NCI-H69 (cell line): ENCODE measurements around the gene PGRMC2.
"Not testable (repeated sequence)": the region's sequence is repeated elsewhere in the genome, so short reads cannot be mapped to it uniquely, and the experiment has no call there.

Experiments used
- DNase-seq: peaks from one replicate; lab custom pipeline; 2025; lab: John Stamatoyannopoulos, UW

The PGRMC2 gene

DNA sequence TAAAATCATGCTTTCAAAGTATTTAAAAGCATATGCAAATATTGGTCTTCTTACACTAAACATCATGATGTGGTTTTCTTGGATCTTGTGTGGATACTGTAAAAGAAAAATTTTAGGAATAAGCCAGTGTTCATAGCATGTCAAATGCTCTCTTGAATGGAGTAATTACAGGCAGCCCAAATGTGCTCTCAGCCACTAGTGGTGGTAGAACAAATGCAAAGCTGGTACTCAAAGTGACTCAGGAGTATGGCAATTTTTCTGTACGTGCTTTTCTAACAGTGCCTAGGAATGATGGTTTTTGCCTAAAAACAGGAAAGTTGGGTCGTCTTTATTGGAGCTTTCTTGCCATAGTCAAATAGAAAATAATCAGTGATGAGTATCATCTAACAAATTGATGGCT, 19.9 kb downstream of the PGRMC2 start:
- DNase-seq = no peak

DNA sequence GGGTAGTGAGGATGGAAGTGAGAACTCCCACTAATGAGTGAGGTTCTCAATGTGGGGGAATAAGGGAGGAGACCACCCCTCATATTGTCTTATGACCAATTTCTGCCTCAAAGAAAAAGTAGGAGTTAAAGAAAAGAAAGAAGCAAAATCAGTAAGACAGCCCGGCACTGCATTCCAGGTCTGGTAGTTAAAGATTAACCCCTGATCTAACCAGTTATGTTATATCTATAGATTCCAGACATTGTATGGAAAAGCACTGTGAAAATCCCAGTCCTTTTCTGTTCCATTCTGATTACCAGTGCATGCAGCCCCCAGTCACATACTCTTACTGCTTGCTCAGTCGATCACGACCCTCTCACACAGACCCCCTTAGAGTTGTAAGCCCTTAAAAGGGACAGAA, 20.4 kb downstream of the PGRMC2 start:
- not testable (repeated sequence) for DNase-seq

DNA sequence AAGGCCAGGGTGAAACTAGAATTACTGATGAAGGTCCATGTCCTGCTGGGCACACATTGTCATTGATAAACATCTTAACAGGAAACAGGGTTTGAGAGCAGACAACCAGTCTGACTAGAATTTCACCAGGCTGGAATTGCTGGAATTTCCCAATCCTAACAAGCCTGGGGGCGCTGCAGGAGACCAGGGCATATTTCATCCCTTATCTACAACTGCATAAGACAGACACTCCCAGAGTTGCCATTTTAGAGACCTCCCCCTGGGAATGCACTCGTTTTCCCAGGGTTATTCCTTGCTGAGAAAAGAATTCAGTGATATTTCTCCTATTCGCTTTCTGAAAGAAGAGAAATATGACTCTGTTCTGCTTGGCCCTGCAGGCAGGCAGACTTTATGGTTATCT, 22.1 kb downstream of the PGRMC2 start:
- DNase-seq = peak; percentile 3

DNA sequence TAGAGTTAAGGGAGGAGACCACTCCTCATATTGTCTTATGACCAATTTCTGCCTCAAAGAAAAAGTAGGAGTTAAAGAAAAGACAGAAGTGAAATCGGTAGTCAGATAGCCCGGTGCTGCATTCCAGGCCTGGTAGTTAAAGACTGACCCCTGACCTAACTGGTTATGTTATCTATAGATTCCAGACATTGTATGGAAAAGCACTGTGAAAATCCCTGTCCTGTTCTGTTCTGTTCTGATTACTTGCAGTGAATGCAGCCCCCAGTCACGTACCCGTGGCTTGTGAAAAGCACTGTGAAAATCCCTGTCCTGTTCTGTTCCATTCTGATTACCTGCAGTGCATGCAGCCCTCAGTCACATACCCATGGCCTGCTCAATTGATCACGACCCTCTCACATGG, 27.7 kb downstream of the PGRMC2 start:
- DNase-seq = not testable (repeated sequence)

DNA sequence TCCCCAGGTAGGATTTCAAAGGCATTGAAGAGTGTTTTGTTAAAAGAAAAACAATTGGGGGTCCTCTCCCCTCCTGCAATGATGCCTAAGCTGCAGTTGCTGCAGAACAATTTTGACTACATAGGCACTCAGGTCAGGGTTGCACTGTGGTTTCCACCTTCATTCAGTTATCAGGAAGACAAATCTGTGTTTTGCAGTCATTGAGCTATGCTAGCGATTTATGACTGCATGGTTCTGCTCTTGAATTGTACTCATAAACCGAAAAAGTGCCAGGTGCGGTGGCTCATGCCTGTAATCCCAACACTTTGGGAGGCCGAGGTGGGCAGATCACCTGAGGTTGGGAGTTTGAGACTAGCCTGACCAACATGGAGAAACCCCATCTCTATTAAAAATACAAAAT, 29.4 kb downstream of the PGRMC2 start:
- not testable (repeated sequence) for DNase-seq

GRCh38 chr4:128256539-128256938, 31.1 kb downstream of the PGRMC2 start:
- DNase-seq = peak; percentile 8

GRCh38 chr4:128255906-128256305, 31.7 kb downstream of the PGRMC2 start:
- no peak for DNase-seq

DNA sequence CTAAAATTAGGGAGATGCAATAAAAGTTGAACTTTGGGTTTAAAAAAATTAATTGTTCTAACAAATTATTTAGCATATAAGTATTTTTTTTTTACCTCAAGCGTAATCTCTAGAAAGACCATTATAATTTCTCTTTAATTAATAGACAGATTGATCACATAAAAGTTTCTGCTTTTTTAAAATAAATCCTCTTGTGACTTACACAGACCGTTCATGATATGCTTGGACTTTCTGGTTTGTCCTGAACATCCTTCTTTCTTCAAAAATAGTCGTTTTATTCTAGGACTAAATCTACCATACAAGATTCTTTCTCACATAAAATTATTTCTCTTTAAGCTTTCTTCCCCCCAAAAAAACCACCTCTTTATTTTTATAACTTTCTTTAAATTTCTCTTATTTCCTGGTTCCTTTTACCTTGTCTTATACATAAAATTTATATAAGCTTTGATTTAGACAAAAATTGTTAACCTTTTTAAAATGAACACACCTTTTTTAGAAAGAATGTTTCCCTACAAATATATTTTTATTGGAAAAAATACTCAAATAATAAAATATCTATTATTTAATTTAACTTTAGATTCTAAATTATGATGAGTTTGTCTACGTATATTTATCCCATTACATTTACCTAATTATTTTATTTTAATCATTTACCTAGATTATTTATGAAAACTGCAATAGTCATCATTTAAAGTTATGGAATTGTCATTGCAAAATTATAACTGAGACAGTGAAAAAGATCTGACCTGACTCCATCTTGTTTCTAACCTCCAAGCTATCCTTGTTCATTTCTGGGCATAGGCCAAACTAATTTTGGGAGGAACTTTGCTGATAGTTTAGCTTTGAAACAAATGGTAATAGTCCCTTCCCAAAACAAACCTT, 37.6 kb downstream of the PGRMC2 start:
- peak; percentile 9 for DNase-seq

DNA sequence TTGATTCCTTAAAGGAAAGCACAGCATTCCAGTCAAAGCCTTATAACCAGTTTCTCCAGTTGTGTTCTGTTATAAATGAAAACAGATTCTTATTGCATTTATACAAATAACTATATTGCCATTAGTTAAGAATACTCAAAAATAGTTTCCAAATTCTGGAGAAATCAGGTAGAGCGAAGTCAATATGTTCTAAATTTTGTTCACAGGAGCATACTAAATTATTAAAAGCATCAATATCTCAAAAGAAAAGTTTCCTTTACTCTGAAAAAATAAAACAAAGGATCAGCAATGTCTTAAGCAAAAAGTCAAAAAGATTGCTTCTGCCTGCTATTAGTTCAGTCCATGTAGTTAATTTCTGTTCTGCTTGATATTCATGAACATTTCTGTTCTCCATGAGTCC, 39.7 kb downstream of the PGRMC2 start:
- no peak for DNase-seq

GRCh38 chr4:128245391-128245790, 42.2 kb downstream of the PGRMC2 start:
- DNase-seq = not testable (repeated sequence)

DNA sequence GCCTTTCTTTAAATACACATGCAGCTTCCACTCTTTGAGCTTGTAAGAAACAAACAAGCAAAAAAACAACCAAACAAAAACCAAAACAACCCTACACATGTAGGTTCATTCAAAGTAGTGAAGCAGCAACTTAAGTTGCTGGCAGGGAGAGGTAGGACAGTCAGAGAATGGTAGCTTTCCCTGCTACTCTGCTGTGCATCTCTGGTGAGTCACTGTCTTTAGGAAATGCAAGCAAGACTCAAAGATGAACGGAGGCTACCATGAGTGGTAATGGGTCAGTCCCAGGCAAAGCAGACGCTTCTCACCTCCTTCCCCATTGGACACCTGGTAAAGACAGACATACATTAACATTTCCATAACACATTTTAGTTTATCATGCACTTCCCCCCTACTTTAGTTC, 43.2 kb downstream of the PGRMC2 start:
- no peak for DNase-seq

- no peak for DNase-seq
Observed at GRCh38 chr4:128242601-128243000, 45.0 kb downstream of the PGRMC2 start.

DNA sequence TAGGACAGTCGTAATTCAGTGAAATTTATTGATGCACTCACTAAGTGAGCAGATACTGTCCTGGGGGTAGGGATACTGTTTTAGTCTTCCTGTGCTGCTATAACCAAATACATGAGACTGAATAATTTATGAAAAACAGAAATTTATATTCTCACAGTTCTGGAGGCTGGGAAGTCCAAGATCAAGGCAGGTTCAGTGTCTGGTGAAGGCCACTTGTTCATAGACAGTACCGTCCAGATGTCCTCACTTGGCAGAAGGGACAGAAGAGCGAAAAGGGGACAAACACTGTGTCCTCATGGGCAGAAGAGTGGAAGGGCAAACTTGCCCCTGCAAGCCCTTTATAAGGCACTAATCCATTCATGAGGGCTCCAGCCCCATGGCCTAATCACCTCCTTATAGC, 45.6 kb downstream of the PGRMC2 start:
- no peak for DNase-seq

- peak; percentile 58 for DNase-seq
Observed at GRCh38 chr4:128241425-128241913, 46.1 kb downstream of the PGRMC2 start.

GRCh38 chr4:128241019-128241418, 46.6 kb downstream of the PGRMC2 start:
- DNase-seq = no peak

DNA sequence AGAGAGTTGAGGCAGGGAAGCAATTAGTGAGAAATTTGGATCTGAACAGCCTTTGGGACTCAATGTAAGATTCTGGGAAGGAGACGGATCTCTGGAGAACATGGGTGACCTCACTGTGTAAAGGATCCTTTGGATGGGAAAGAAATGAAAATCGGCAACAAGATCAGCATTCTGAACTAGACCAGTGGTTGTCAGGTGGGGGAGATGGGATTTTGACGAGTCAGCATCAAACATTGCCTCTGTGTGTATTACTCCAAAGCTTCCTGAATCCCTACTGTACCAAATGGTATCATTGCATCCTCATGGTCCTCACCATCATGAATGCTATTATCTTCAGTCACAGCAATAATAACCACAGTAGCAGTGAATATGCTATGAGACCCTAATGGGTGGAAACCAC, 52.8 kb downstream of the PGRMC2 start:
- no peak for DNase-seq

DNA sequence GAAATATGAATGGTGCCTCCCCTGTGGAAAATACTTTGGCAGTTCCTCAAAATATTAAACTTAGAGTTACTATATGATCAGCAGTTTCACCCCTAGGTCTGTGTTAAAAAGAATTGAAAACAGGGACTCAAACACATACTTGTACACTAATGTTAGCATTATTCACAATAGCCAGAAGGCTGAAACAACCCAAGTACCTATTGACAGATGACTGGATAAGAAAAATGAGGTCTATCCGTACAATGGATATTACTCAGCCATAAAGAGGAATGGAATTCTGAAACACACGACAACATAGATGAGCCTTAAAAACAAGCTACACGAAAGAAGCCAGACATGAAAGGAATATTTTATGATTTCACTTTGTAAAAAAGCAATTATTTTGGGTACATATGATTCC, 54.9 kb downstream of the PGRMC2 start:
- DNase-seq = no peak

- DNase-seq = peak; percentile 86
Observed at GRCh38 chr4:128228845-128229795, 58.5 kb downstream of the PGRMC2 start.

GRCh38 chr4:128227991-128228571, 59.5 kb downstream of the PGRMC2 start:
- peak; percentile 85 for DNase-seq

GRCh38 chr4:128225148-128225547, 62.5 kb downstream of the PGRMC2 start:
- DNase-seq = peak; percentile 72

- peak; percentile 71 for DNase-seq
Observed at GRCh38 chr4:128221586-128221985, 66.0 kb downstream of the PGRMC2 start.
